PC-9 (cell line): Measurements from ENCODE around the gene TWSG1. TPM values are rescaled to one million over a fixed set of nuclear protein-coding genes. Genes with fewer than 3 reads are reported as not detected.

ENCODE experiments used
- BruUV-seq: library from RNA; stranded (reverse); fragments of 400-500 nt; replicated peaks from 2 replicates; lab custom pipeline; 2021; lab: Mats Ljungman, UMichigan
- CTCF ChIA-PET: fragments of 300-600 bp; sonication (Branson Sonifier 250); formaldehyde crosslinking; loops from one replicate; lab custom pipeline; 2022; ENCODE audit warnings: antibody characterized with exemption; lab: Charles Lee
- POLR2A ChIA-PET: fragments of 300-600 bp; sonication (Branson Sonifier 250); formaldehyde crosslinking; loops from one replicate; lab custom pipeline; 2022; ENCODE audit warnings: antibody characterized with exemption; ENCODE audit not compliant: unreplicated experiment; lab: Charles Lee
- DNase-seq, 2 experiments: peaks; one replicate each; pipeline versions ENCODE4 v3.0.0 to v3.0.0-alpha.2; 2015 to 2022; ENCODE audit warnings: mixed read lengths in 1 of 2
- H2AFZ ChIP-seq: fragments of 200-600 bp; sonication (generic); 2 replicates; pipeline ENCODE4 v1.8.1; 2017; ENCODE audit warnings: antibody characterized with exemption
- H3F3A ChIP-seq: fragments of 200-600 bp; sonication (generic); 2 replicates; pipeline ENCODE4 v1.8.1; 2017; ENCODE audit warnings: antibody characterized with exemption, mild to moderate bottlenecking, low read depth; ENCODE audit not compliant: insufficient read depth
- H3K27ac ChIP-seq: fragments of 200-600 bp; sonication (generic); 2 replicates; pipeline ENCODE4 v1.6.1; 2016; ENCODE audit warnings: mixed run types
- H3K27me3 ChIP-seq: fragments of 200-600 bp; sonication (generic); 2 replicates; pipeline ENCODE4 v1.6.1; 2016; ENCODE audit warnings: low read depth, mixed run types; ENCODE audit not compliant: insufficient read depth
- H3K36me3 ChIP-seq: fragments of 200-600 bp; sonication (generic); 2 replicates; pipeline ENCODE4 v1.6.1; 2016; ENCODE audit warnings: low read depth, mixed run types
- H3K4me1 ChIP-seq: fragments of 200-600 bp; sonication (generic); replicated peaks from 2 replicates; pipeline ENCODE4 v1.6.1; 2016; ENCODE audit warnings: mixed run types; ENCODE audit not compliant: insufficient read depth
- H3K4me2 ChIP-seq: fragments of 200-600 bp; sonication (generic); 2 replicates; pipeline ENCODE4 v1.6.1; 2017; ENCODE audit warnings: mixed run types
- H3K4me3 ChIP-seq: fragments of 200-600 bp; sonication (generic); 2 replicates; pipeline ENCODE4 v1.6.1; 2016; ENCODE audit warnings: mixed run types
- H3K79me2 ChIP-seq: fragments of 200-600 bp; sonication (generic); 2 replicates; pipeline ENCODE4 v1.6.1; 2017; ENCODE audit warnings: low read depth, mixed run types
- H3K9me2 ChIP-seq: fragments of 200-600 bp; sonication (generic); 2 replicates; pipeline ENCODE4 v1.8.1; 2017; ENCODE audit warnings: mild to moderate bottlenecking; ENCODE audit not compliant: insufficient read depth
- H3K9me3 ChIP-seq: fragments of 200-600 bp; sonication (generic); 2 replicates; pipeline ENCODE4 v1.8.1; 2016; ENCODE audit warnings: low read depth; ENCODE audit not compliant: insufficient read depth
- H4K20me1 ChIP-seq: fragments of 200-600 bp; sonication (generic); 2 replicates; pipeline ENCODE4 v1.8.1; 2017; ENCODE audit not compliant: insufficient read depth
- CTCF ChIP-seq: fragments of 200-600 bp; sonication (generic); conservative IDR thresholded peaks from 2 replicates; pipeline ENCODE4 v1.6.1; 2017; ENCODE audit warnings: mixed run types, antibody characterized with exemption, mild to moderate bottlenecking, moderate library complexity
- EZH2 ChIP-seq: fragments of 200-600 bp; sonication (generic); IDR thresholded peaks from 2 replicates; pipeline ENCODE4 v1.8.0; 2017; ENCODE audit warnings: antibody characterized with exemption, low read depth
- intact Hi-C: fragments of 100-400 bp; cut with micrococcal nuclease; formaldehyde crosslinking; loops from one replicate; pipeline ENCODE4 v1.10.0; 2022; ENCODE audit not compliant: unreplicated experiment
- total RNA-seq: library from RNA; stranded (reverse); gene quantifications from 2 replicates; pipeline ENCODE4 v1.2.3, GENCODE V29; 2021

Gene TWSG1
- total RNA-seq, 1 experiment from 2014 or later = 52.1 TPM

DNA sequence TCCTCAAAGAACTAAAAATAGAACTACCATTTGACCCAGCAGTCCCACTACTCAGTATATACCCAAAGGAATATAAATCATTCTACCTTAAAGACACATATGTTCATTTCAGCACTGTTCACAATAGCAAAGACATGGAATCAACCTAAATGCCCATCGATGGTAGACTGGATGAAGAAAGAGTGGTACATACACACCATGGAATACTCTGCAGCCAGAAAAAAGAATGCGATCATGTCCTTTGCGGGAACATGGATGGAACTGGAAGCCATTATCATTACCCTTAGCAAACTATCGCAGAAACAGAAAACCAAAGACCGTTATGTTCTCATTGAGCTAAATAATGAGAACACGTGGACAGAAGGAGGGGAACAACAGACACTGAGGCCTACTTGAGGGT lies 44.5 kb downstream of the TWSG1 start:
- Histone ChIP-seq H3K9me3 (no peaks in the 10 kb centered on the region), H3K79me2 (no peaks in the 10 kb centered on the region), H3K4me2 (no peak overlapping the region), H3K27me3 (no peaks in the 10 kb centered on the region), H3K4me3 (no peak overlapping the region), H3K9me2 (no peaks in the 10 kb centered on the region), H3K27ac (no peak overlapping the region), H2AFZ (no peak overlapping the region), H3K4me1 (no peaks in the 10 kb centered on the region), H3F3A (no peaks in the 10 kb centered on the region), H4K20me1 (no peaks in the 10 kb centered on the region), H3K36me3 (no peaks in the 10 kb centered on the region)
- ChIA-PET POLR2A (no interaction called here), CTCF (no interaction called here)
- intact Hi-C loops = no loop called here
- TF ChIP-seq CTCF (no peak), EZH2 (no peak)
- DNase-seq = no peak
- no TSS peak for BruUV-seq

- no peaks in the 10 kb centered on the region for H3K36me3 ChIP-seq
- H3K4me1 ChIP-seq = no peaks in the 10 kb centered on the region
- no peaks in the 10 kb centered on the region for H3K9me3 ChIP-seq
- no peak for DNase-seq
- H3F3A ChIP-seq = no peaks in the 10 kb centered on the region
- no peak overlapping the region for H3K27ac ChIP-seq
- H3K4me3 ChIP-seq = no peak overlapping the region
- H2AFZ ChIP-seq = no peak overlapping the region
- no peak overlapping the region for H3K4me2 ChIP-seq
- ChIA-PET CTCF (no interaction called here), POLR2A (no interaction called here)
- intact Hi-C loops = no loop called here
- H3K79me2 ChIP-seq = no peaks in the 10 kb centered on the region
- no peak for TF ChIP-seq CTCF
- BruUV-seq = no TSS peak
- no peaks in the 10 kb centered on the region for H4K20me1 ChIP-seq
- H3K27me3 ChIP-seq = no peaks in the 10 kb centered on the region
- no peaks in the 10 kb centered on the region for H3K9me2 ChIP-seq
Observed at GRCh38 chr18:9380101-9380500, 45.5 kb downstream of the TWSG1 start.

DNA sequence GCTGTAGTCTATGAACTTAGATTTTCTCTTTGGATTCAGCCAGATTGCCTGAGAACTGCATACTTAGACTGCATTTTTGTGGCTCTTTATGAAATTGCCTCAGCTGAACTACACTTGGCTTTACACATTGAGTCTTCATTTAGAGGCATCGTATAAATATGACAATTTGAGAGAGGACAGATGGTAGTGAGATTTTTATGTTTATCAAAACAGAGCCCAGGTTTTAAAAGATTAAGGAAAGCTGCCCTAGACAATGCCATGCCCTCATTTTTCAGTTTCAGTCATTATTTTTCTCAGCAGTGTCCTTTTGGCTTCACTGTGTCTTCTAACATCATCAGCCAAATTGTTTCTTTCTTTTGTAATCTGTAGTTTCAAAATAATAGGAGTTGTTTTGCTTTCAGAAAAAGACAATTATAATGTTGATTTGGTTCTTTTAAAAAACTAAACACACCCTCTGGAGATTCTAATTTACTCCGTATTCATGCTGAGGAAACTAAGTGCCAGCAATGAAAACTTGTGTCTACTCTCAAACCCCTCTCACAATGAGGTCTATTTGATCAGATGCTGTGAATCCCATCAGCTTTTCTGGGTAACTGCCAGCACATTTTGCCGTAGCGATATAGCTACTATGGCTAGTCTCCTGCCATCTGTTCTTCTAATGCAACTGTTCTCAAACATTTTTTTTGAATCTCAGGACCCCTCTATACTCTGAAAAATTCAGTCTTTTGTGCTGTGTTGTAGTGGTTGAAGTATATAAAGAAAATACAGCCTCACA lies 46.2 kb downstream of the TWSG1 start:
- Histone ChIP-seq H3K27me3 (no peaks in the 10 kb centered on the region), H3K36me3 (no peaks in the 10 kb centered on the region), H3K4me3 (no peak overlapping the region), H3K4me1 (no peaks in the 10 kb centered on the region), H3K9me2 (no peaks in the 10 kb centered on the region), H2AFZ (no peak overlapping the region), H3K27ac (no peak overlapping the region), H4K20me1 (no peaks in the 10 kb centered on the region), H3F3A (no peaks in the 10 kb centered on the region), H3K9me3 (no peaks in the 10 kb centered on the region), H3K79me2 (no peaks in the 10 kb centered on the region), H3K4me2 (no peak overlapping the region)
- CTCF ChIA-PET = no interaction called here
- intact Hi-C loops = no loop called here
- POLR2A ChIA-PET = no interaction called here
- DNase-seq = no peak
- BruUV-seq = no TSS peak
- TF ChIP-seq EZH2 (no peak), CTCF (no peak)
